ENCODE measurements around the gene EMP2.

DNA sequence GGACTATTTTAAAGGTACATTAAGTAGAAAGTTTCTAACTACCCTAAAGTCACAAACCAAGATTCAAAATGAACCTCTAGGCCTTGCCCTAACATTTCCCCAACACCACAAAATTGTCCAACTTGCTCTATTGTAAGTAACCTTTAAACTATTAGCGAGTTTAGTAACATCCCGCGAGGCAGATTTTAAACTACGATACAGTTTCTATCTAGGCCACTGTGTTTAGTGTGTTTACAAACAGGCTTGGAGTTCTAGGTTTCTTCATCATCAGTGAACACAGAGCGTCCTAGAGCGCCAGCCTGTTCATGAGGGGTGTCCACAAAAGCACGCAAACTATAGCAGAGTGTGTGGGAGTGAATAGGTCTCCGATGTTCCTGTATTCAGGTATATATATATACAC, 51.8 kb downstream of the EMP2 start:
- TF ChIP-seq POLR2A (IDR thresholded peaks at IDR 0.05): no peak
- TF ChIP-seq, protein P1, sequence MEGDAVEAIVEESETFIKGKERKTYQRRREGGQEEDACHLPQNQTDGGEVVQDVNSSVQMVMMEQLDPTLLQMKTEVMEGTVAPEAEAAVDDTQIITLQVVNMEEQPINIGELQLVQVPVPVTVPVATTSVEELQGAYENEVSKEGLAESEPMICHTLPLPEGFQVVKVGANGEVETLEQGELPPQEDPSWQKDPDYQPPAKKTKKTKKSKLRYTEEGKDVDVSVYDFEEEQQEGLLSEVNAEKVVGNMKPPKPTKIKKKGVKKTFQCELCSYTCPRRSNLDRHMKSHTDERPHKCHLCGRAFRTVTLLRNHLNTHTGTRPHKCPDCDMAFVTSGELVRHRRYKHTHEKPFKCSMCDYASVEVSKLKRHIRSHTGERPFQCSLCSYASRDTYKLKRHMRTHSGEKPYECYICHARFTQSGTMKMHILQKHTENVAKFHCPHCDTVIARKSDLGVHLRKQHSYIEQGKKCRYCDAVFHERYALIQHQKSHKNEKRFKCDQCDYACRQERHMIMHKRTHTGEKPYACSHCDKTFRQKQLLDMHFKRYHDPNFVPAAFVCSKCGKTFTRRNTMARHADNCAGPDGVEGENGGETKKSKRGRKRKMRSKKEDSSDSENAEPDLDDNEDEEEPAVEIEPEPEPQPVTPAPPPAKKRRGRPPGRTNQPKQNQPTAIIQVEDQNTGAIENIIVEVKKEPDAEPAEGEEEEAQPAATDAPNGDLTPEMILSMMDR (IDR thresholded peaks at IDR 0.05): no peak
